ENCODE measurements around the gene VPS37B.

GRCh38 chr12:122842505-122843405 is 53.2 kb downstream of the VPS37B start:
- no peak for TF ChIP-seq CTCF (tag by site-specific recombination; IDR thresholded peaks at IDR 0.05)
- TF ChIP-seq ZNF621 (tag by site-specific recombination; IDR thresholded peaks at IDR 0.05), result no peak
- no peak for TF ChIP-seq REST (tag by site-specific recombination; IDR thresholded peaks at IDR 0.05)
- no peak for TF ChIP-seq INSM2 (tag by site-specific recombination; IDR thresholded peaks at IDR 0.05)
- TF ChIP-seq SP2 (tag by site-specific recombination; IDR thresholded peaks at IDR 0.05), result no peak
- no peak for TF ChIP-seq ZNF558 (tag by site-specific recombination; IDR thresholded peaks at IDR 0.05)
- no peak for TF ChIP-seq IKZF3 (tag by site-specific recombination; IDR thresholded peaks at IDR 0.05)
- no peak for TF ChIP-seq TCF7L2 (IDR thresholded peaks at IDR 0.05; ENCODE audit: borderline replicate concordance, low read depth, low read length)
- TF ChIP-seq ZNF274 (IDR thresholded peaks at IDR 0.05; ENCODE audit: low read length), result no peak
- no peak for TF ChIP-seq ZNF274 (tag by site-specific recombination; IDR thresholded peaks at IDR 0.05; ENCODE audit: borderline replicate concordance)
- TF ChIP-seq ZNF660 (tag by site-specific recombination; IDR thresholded peaks at IDR 0.05), result no peak
- no peak for TF ChIP-seq ZBTB17 (tag by site-specific recombination; IDR thresholded peaks at IDR 0.05)
- no peak for TF ChIP-seq ZNF623 (tag by site-specific recombination; IDR thresholded peaks at IDR 0.05)

All from HEK293 (cell line).